Measurements from ENCODE around the gene PLCL1.

DNA sequence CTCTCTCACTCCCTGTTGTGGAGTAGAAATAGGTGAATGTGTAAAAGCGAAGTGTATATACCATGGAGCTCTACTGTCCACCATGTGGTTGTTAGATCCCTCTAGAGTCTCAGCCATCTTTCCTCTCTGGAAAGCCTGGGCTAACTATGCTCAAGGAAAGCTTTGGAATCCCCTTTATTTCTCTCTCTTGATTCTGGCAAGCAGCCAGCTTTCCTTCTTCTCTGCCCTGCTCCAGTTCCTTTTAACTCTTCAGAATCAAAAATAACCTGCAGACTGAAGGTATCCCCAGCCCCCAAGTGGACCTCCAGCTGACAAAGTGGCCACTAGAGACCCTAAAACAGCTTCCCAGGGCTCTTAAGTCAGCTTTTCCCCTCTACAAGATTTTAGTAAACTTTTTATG is 381.9 kb downstream of the PLCL1 start:
- TF ChIP-seq, protein P1, sequence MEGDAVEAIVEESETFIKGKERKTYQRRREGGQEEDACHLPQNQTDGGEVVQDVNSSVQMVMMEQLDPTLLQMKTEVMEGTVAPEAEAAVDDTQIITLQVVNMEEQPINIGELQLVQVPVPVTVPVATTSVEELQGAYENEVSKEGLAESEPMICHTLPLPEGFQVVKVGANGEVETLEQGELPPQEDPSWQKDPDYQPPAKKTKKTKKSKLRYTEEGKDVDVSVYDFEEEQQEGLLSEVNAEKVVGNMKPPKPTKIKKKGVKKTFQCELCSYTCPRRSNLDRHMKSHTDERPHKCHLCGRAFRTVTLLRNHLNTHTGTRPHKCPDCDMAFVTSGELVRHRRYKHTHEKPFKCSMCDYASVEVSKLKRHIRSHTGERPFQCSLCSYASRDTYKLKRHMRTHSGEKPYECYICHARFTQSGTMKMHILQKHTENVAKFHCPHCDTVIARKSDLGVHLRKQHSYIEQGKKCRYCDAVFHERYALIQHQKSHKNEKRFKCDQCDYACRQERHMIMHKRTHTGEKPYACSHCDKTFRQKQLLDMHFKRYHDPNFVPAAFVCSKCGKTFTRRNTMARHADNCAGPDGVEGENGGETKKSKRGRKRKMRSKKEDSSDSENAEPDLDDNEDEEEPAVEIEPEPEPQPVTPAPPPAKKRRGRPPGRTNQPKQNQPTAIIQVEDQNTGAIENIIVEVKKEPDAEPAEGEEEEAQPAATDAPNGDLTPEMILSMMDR (IDR thresholded peaks at IDR 0.05), result no peak
- no peak for TF ChIP-seq POLR2A (IDR thresholded peaks at IDR 0.05)

Measured in esophagus squamous epithelium (tissue), 4 donors.